GM23338 (cell line): ENCODE data around the gene CHPF. TPM values are rescaled to one million over a fixed set of nuclear protein-coding genes. Genes with fewer than 3 reads are reported as not detected.

ENCODE experiments used
- ATAC-seq: fragments of 200-7000 bp; cut with Tn5 transposase; 3 replicates; pipeline ENCODE4 v1.9.1; 2020
- DNase-seq: peaks from one replicate; pipeline ENCODE4 v3.0.0-alpha.2; 2015; ENCODE audit warnings: low spot score
- H2AFZ ChIP-seq: fragments of 200-600 bp; sonication (generic); 2 replicates; pipeline ENCODE4 v1.8.0; 2016; ENCODE audit warnings: antibody characterized with exemption, mild to moderate bottlenecking, moderate library complexity
- H3F3A ChIP-seq: fragments of 200-600 bp; sonication (generic); replicated peaks from 2 replicates; pipeline ENCODE4 v1.8.0; 2017; ENCODE audit warnings: antibody characterized with exemption, mixed run types, low read depth
- H3K27ac ChIP-seq: fragments of 200-600 bp; sonication (generic); 2 replicates; pipeline ENCODE4 v1.6.1; 2016; ENCODE audit warnings: low read depth
- H3K27me3 ChIP-seq: fragments of 200-600 bp; sonication (generic); 2 replicates; pipeline ENCODE4 v1.8.0; 2016; ENCODE audit warnings: mild to moderate bottlenecking, mixed run types, moderate library complexity; ENCODE audit not compliant: insufficient read depth
- H3K36me3 ChIP-seq: fragments of 200-600 bp; sonication (generic); 2 replicates; pipeline ENCODE4 v1.8.0; 2016; ENCODE audit warnings: mild to moderate bottlenecking; ENCODE audit not compliant: insufficient read depth
- H3K4me1 ChIP-seq: fragments of 200-600 bp; sonication (generic); 2 replicates; pipeline ENCODE4 v1.8.0; 2016; ENCODE audit warnings: mild to moderate bottlenecking, moderate library complexity; ENCODE audit not compliant: insufficient read depth
- H3K4me2 ChIP-seq: fragments of 200-600 bp; sonication (generic); 2 replicates; pipeline ENCODE4 v1.7.1; 2017; ENCODE audit warnings: mixed run types
- H3K4me3 ChIP-seq: fragments of 200-600 bp; sonication (generic); 2 replicates; pipeline ENCODE4 v1.6.1; 2016; ENCODE audit warnings: mixed run types
- H3K79me2 ChIP-seq: fragments of 200-600 bp; sonication (generic); replicated peaks from 2 replicates; pipeline ENCODE4 v1.8.0; 2017; ENCODE audit warnings: mild to moderate bottlenecking; ENCODE audit not compliant: insufficient read depth
- H3K9me2 ChIP-seq: fragments of 200-600 bp; sonication (generic); 2 replicates; pipeline ENCODE4 v1.8.0; 2017; ENCODE audit not compliant: insufficient read depth
- H4K20me1 ChIP-seq: fragments of 200-600 bp; sonication (generic); replicated peaks from 2 replicates; pipeline ENCODE4 v1.8.0; 2017; ENCODE audit warnings: mild to moderate bottlenecking; ENCODE audit not compliant: insufficient read depth
- H3K27ac Mint-ChIP-seq: 2 replicates; pipeline ENCODE4 v1.8.0; 2020; ENCODE audit warnings: inconsistent platforms, mild to moderate bottlenecking, moderate library complexity, mixed read lengths
- H3K27me3 Mint-ChIP-seq: 3 replicates; pipeline ENCODE4 v1.8.0; 2022; ENCODE audit warnings: low read depth, mild to moderate bottlenecking, moderate library complexity, mixed read lengths, inconsistent platforms; ENCODE audit not compliant: insufficient read depth, poor library complexity
- H3K36me3 Mint-ChIP-seq: 3 replicates; pipeline ENCODE4 v1.8.0; 2021; ENCODE audit warnings: low read depth, mild to moderate bottlenecking, inconsistent platforms, moderate library complexity, mixed read lengths
- H3K4me1 Mint-ChIP-seq: 3 replicates; pipeline ENCODE4 v1.8.0; 2020; ENCODE audit warnings: mild to moderate bottlenecking, inconsistent platforms, mixed read lengths
- H3K4me3 Mint-ChIP-seq: 3 replicates; pipeline ENCODE4 v1.8.0; 2021; ENCODE audit warnings: moderate library complexity, mild to moderate bottlenecking, inconsistent platforms, mixed read lengths
- H3K9me3 Mint-ChIP-seq: 3 replicates; pipeline ENCODE4 v1.8.0; 2020; ENCODE audit warnings: moderate library complexity, mild to moderate bottlenecking, inconsistent platforms, mixed read lengths
- CREB1 ChIP-seq: fragments of 250-450 bp; sonication (Bioruptor Pico); IDR thresholded peaks from 2 replicates; pipeline ENCODE4 v1.5.0; 2020; ENCODE audit warnings: low read depth, mild to moderate bottlenecking, moderate library complexity
- CTCF ChIP-seq, 2 experiments: fragments of 200-600 bp in 1 of 2; sonication (generic) in 1 of 2; conservative IDR thresholded peaks; 2 replicates each; pipeline versions ENCODE4 v1.5.1 to v1.6.1; 2016 to 2017; ENCODE audit warnings: antibody characterized with exemption in 2 of 2, low read depth in 2 of 2, mild to moderate bottlenecking in 2 of 2, moderate library complexity in 1 of 2
- ETS1 ChIP-seq: IDR thresholded peaks from 2 replicates; pipeline ENCODE4 v1.6.1; 2016; ENCODE audit warnings: antibody characterized with exemption
- NANOG ChIP-seq: IDR thresholded peaks from 2 replicates; pipeline ENCODE4 v1.6.1; 2016; ENCODE audit warnings: antibody characterized with exemption, borderline replicate concordance
- REST ChIP-seq: IDR thresholded peaks from one replicate; pipeline ENCODE4 v1.6.1; 2018; ENCODE audit warnings: antibody characterized with exemption; ENCODE audit not compliant: unreplicated experiment
- STAT1 ChIP-seq: IDR thresholded peaks from one replicate; pipeline ENCODE4 v1.6.1; 2016; ENCODE audit warnings: antibody characterized with exemption; ENCODE audit not compliant: unreplicated experiment
- ZNF331 ChIP-seq: fragments of 250-450 bp; sonication (Bioruptor Pico); IDR thresholded peaks from 2 replicates; pipeline ENCODE4 v1.5.0; 2020; ENCODE audit warnings: low read depth, mild to moderate bottlenecking, moderate library complexity
- polyA plus RNA-seq: library from polyadenylated mRNA; unstranded; fragments of >200 nt; fragmentation: Nextera tagmentation; extraction: Ambion mirVana; gene quantifications from 2 replicates; pipeline ENCODE4 v1.2.1, GENCODE V29; 2016
- total RNA-seq: library from RNA; depleted of rRNA; stranded (reverse); fragments of >200 nt; shearing (Covaris generic); gene quantifications from 2 replicates; pipeline ENCODE4 v1.2.3, GENCODE V29; 2014

CHPF gene
- total and polyA plus RNA-seq, 2 experiments from 2014 or later: 36.5 to 252 TPM

- H3K4me2 ChIP-seq: peak overlapping the region; percentile 74
- H3F3A ChIP-seq: peaks cover 30% of the 10 kb centered on the region
- DNase-seq (no peak), ATAC-seq (no peak)
- Mint-ChIP-seq H3K27ac (peak overlapping the region; percentile 85), H3K9me3 (no peaks in the 10 kb centered on the region; the same call in 2 of the 3 replicates), H3K4me3 (peak overlapping the region; percentile 14; the same call in 1 of the 3 replicates), H3K27me3 (peaks cover 26% of the 10 kb centered on the region), H3K36me3 (peaks cover 42% of the 10 kb centered on the region), H3K4me1 (peaks cover 62% of the 10 kb centered on the region)
- H3K27me3 ChIP-seq: no peaks in the 10 kb centered on the region
- H3K79me2 ChIP-seq: peaks cover 10% of the 10 kb centered on the region; the same call in 1 of the 2 replicates
- H3K4me3 ChIP-seq: no peak overlapping the region
- peak overlapping the region; percentile 93 for H3K27ac ChIP-seq
- peaks cover 8% of the 10 kb centered on the region; the same call in 1 of the 2 replicates for H3K36me3 ChIP-seq
- H3K4me1 ChIP-seq: peaks cover 52% of the 10 kb centered on the region
- TF ChIP-seq CTCF (conservative IDR thresholded peaks at IDR 0.05; ENCODE audit: low read depth in 2 of 2) (no peak), ETS1 (no peak), REST (no peak), CREB1 (no peak), ZNF331 (no peak), STAT1 (no peak)
- no peak overlapping the region for H2AFZ ChIP-seq
- H3K9me2 ChIP-seq: no peaks in the 10 kb centered on the region
- H4K20me1 ChIP-seq: no peaks in the 10 kb centered on the region
Observed at GRCh38 chr2:219560893-219561178, 17.2 kb upstream of the CHPF start.

- H3K4me3 Mint-ChIP-seq: peak overlapping the region; percentile 14; the same call in 1 of the 3 replicates
- H3K36me3 Mint-ChIP-seq: peaks cover 39% of the 10 kb centered on the region
- Histone ChIP-seq H2AFZ (no peak overlapping the region), H3K4me1 (peaks cover 52% of the 10 kb centered on the region), H3K79me2 (peaks cover 10% of the 10 kb centered on the region; the same call in 1 of the 2 replicates), H3K27ac (peak overlapping the region; percentile 93), H3F3A (peaks cover 29% of the 10 kb centered on the region), H3K4me2 (peak overlapping the region; percentile 74), H3K9me2 (no peaks in the 10 kb centered on the region), H3K4me3 (peak overlapping the region; percentile 20; the same call in 1 of the 2 replicates), H3K36me3 (peaks cover 8% of the 10 kb centered on the region; the same call in 1 of the 2 replicates), H4K20me1 (no peaks in the 10 kb centered on the region), H3K27me3 (peaks cover under 1% of the 10 kb centered on the region; the same call in 1 of the 2 replicates)
- H3K4me1 Mint-ChIP-seq: peaks cover 57% of the 10 kb centered on the region
- TF ChIP-seq CTCF (conservative IDR thresholded peaks at IDR 0.05; ENCODE audit: low read depth in 2 of 2) (peak; percentile 65 to 79), NANOG (no peak)
- H3K27ac Mint-ChIP-seq: peak overlapping the region; percentile 85
- DNase-seq (no peak), ATAC-seq (peak; percentile 23)
- peaks cover 26% of the 10 kb centered on the region for H3K27me3 Mint-ChIP-seq
- H3K9me3 Mint-ChIP-seq: no peaks in the 10 kb centered on the region; the same call in 2 of the 3 replicates
Observed at GRCh38 chr2:219560037-219560892, 16.7 kb upstream of the CHPF start.
